Tibial nerve (tissue), 4 donors: Measurements from ENCODE around the gene ASGR2. TPM values are rescaled to one million over a fixed set of nuclear protein-coding genes. Genes with fewer than 3 reads are reported as not detected.
"Not testable (repeated sequence)": the region's sequence is repeated elsewhere in the genome, so short reads cannot be mapped to it uniquely, and the experiment has no call there.

Source experiments
- DNase-seq, 2 donors: peaks; one replicate each; pipeline ENCODE4 v3.0.0-alpha.2; 2019; ENCODE audit warnings: low spot score in 2 of 2
- H3K27ac ChIP-seq, 4 donors: fragments of 200-600 bp; sonication (generic) in 3 of 4; one replicate each; pipeline ENCODE4 v1.5.1; 2017 to 2019; ENCODE audit warnings: mild to moderate bottlenecking in 1 of 4
- H3K27me3 ChIP-seq, 2 donors: fragments of 200-600 bp; sonication (generic) in 1 of 2; one replicate each; pipeline versions ENCODE4 v1.5.1 to v1.6.0; 2017 to 2019
- H3K36me3 ChIP-seq, 3 donors: fragments of 200-600 bp; sonication (generic); one replicate each; pipeline ENCODE4 v1.5.1; 2018 to 2019
- H3K4me1 ChIP-seq, 4 donors: fragments of 200-600 bp; sonication (generic) in 3 of 4; one replicate each; pipeline ENCODE4 v1.5.1; 2017 to 2019
- H3K4me3 ChIP-seq, 4 donors: fragments of 200-600 bp; sonication (generic) in 3 of 4; one replicate each; pipeline ENCODE4 v1.5.1; 2017 to 2019; ENCODE audit warnings: mild to moderate bottlenecking in 1 of 4, moderate library complexity in 1 of 4
- H3K9me3 ChIP-seq, 4 donors: fragments of 200-600 bp; sonication (generic) in 3 of 4; one replicate each; pipeline ENCODE4 v1.5.1; 2017 to 2019
- EP300 ChIP-seq, 2 donors: sonication (generic); formaldehyde crosslinking; IDR thresholded peaks; one replicate each; pipeline ENCODE4 v1.6.1; 2017; ENCODE audit warnings: antibody characterized with exemption in 2 of 2, mild to moderate bottlenecking in 1 of 2
- POLR2A ChIP-seq, 2 donors: fragments of 450-650 bp; IDR thresholded peaks; one replicate each; pipeline ENCODE4 v1.6.1; 2017; ENCODE audit warnings: antibody characterized with exemption in 2 of 2, mild to moderate bottlenecking in 2 of 2, moderate library complexity in 2 of 2
- WGBS, 2 donors: methylation state at CpG; one replicate each; pipeline ENCODE4 v1.1.5; 2018; 5-methylcytosine and 5-hydroxymethylcytosine counted together
- total RNA-seq, 4 donors: library from RNA; depleted of rRNA; stranded (reverse); fragments of >200 nt; gene quantifications; one replicate each; pipeline ENCODE4 v1.1.0, GENCODE V29; 2016
- TF ChIP-seq, protein P1 (sequence below), 5 experiments: fragments of 200-600 bp in 3 of 5; fragments of 450-650 bp in 2 of 5; sonication (generic) in 3 of 5; IDR thresholded peaks; one replicate each; pipeline ENCODE4 v1.5.1; 2016 to 2019; ENCODE audit warnings: antibody characterized with exemption in 5 of 5, mild to moderate bottlenecking in 3 of 5, moderate library complexity in 2 of 5

The ASGR2 gene, protein sequence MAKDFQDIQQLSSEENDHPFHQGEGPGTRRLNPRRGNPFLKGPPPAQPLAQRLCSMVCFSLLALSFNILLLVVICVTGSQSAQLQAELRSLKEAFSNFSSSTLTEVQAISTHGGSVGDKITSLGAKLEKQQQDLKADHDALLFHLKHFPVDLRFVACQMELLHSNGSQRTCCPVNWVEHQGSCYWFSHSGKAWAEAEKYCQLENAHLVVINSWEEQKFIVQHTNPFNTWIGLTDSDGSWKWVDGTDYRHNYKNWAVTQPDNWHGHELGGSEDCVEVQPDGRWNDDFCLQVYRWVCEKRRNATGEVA
- total RNA-seq, result under 1 TPM in 1 of 4 donors, not detected in 3; 0.60 TPM

DNA sequence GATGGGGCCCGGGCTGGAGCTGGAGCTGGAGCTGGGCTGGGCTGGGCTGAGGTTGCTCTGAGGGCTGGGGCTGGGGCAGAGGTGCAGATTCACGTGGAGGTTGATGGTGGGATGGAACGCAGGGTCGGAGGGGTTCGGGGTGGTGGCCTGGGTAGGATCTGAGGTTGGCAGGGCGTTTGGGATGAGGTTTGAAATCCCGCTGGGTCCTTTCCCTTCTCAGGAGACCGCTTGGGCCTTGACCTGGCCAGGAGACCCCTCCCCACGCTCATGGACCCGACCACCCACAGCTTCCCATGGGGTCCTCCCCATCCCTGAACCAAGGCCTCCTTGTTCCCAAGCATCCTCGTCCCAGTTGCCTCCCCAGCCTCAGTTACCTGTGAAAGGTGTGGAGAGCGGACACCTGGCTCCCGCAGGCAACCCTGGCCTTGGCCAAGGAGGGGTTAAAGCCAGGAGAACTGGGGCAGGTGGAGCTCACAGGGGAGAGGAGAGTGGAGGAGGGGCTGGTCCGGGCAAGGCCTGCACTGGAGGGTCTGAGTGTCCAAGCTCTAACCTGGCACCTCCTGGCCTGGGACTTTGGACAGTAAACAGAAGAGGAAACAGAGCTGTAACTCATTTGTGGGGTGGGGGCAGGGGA lies at the start of gene ASGR2:
Gene ASGR2, minus strand, starts transcription at position 582 of the 634 bp plus-strand sequence. CDS start 582 bp downstream, outside the sequence.
- WGBS, 2 donors, result 77 to 83% methylated on average over 14 of the region's 14 CpGs
- H3K4me3 ChIP-seq, result no peak within 1 kb of the TSS
- peak within 1 kb of the TSS in 1 of 4 donors; percentile 60 for H3K27ac ChIP-seq
- DNase-seq, result no peak
- no peaks in the 10 kb centered on the region for H3K36me3 ChIP-seq
- TF ChIP-seq EP300 (IDR thresholded peaks at IDR 0.05) (no peak), POLR2A (IDR thresholded peaks at IDR 0.05) (no peak)
- TF ChIP-seq, protein P1, sequence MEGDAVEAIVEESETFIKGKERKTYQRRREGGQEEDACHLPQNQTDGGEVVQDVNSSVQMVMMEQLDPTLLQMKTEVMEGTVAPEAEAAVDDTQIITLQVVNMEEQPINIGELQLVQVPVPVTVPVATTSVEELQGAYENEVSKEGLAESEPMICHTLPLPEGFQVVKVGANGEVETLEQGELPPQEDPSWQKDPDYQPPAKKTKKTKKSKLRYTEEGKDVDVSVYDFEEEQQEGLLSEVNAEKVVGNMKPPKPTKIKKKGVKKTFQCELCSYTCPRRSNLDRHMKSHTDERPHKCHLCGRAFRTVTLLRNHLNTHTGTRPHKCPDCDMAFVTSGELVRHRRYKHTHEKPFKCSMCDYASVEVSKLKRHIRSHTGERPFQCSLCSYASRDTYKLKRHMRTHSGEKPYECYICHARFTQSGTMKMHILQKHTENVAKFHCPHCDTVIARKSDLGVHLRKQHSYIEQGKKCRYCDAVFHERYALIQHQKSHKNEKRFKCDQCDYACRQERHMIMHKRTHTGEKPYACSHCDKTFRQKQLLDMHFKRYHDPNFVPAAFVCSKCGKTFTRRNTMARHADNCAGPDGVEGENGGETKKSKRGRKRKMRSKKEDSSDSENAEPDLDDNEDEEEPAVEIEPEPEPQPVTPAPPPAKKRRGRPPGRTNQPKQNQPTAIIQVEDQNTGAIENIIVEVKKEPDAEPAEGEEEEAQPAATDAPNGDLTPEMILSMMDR (IDR thresholded peaks at IDR 0.05), result no peak
- H3K27me3 ChIP-seq, result peaks cover 0 to 11% of the 10 kb centered on the region in 2 donors
- H3K9me3 ChIP-seq, result peaks cover 0 to 4% (median 0%) of the 10 kb centered on the region in 4 donors
- H3K4me1 ChIP-seq, result peaks cover 0 to 9% (median 0%) of the 10 kb centered on the region in 4 donors

DNA sequence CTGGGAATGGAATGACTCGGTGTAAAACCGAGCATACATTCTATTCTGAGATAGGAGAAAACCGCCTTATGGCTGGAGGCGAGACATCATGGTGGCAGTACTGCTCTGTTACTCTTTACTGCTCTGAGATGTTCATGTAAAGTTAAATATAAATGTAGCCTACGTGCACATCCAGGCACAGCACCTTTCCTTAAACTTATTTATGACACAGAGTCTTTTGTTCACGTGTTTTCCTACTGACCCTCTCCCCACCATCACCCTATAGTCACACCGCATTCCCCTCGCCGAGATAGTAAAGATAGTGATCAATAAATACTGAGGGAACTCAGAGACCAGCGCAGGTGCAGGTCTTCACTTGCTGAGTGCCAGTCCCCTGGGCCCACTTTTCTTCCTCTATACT lies 44.9 kb upstream of the ASGR2 start:
- 74 to 76% methylated on average over 10 of the region's 10 CpGs for WGBS, 2 donors
- not testable (repeated sequence) for H3K9me3 ChIP-seq, H3K36me3 ChIP-seq, H3K4me1 ChIP-seq, H3K27ac ChIP-seq, H3K4me3 ChIP-seq, DNase-seq
- H3K27me3 ChIP-seq, result peaks cover 0 to 29% of the 10 kb centered on the region in 2 donors

DNA sequence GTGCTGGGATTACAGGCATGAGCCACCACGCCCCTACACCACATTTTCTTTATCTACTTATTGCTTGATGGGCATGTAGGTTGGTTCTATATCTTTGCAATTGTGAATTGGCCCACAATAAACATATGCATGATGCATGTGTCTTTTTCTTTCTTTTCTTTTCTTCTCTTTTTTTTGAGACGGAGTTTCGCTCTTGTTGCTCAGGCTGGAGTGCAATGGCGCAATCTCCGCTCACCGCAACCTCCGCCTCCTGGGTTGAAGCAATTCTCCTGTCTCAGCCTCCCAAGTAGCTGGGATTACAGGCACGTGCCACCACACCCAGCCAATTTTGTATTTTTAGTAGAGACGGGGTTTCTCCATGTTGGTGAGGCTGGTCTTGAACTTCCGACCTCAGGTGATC lies 43.8 kb upstream of the ASGR2 start:
- not testable (repeated sequence) for H3K4me3 ChIP-seq, DNase-seq, H3K9me3 ChIP-seq, H3K36me3 ChIP-seq, H3K27ac ChIP-seq, H3K4me1 ChIP-seq
- 84 to 86% methylated on average over 10 of the region's 10 CpGs for WGBS, 2 donors
- peaks cover 0 to 32% of the 10 kb centered on the region in 2 donors for H3K27me3 ChIP-seq

DNA sequence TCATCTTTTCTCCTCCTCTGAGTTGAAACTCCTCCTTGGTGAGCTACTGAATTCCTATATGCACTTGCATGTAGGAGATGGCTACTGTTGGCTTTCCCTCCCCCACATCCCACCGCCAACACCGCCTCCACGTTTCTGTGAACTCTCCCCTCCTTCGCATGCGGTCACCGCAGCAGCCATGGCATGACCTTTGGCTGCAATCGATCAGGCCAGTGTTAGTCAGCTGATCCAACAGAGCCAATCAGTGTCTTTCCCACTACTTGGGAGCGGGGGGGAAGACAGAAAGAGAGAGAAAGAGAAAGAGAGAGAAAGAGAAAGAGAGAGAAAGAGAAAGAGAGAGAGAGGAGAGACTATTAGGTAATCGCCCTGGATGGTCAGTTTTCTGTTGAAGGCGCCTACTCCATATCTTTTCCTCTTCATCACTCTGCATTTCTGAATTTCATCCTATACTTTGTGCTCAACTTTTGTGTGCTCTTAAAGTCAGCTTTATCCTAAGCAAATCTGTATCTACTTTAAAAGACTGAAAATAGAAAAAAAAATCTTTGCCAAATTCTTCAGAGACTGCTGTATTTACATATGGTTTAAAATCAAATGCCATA lies 41.8 kb upstream of the ASGR2 start:
- no peaks in the 10 kb centered on the region for H3K4me1 ChIP-seq
- H3K27ac ChIP-seq, result no peak overlapping the region
- H3K9me3 ChIP-seq, result no peaks in the 10 kb centered on the region
- no peak for TF ChIP-seq EP300 (IDR thresholded peaks at IDR 0.05)
- no peak for TF ChIP-seq POLR2A (IDR thresholded peaks at IDR 0.05)
- TF ChIP-seq, protein P1 (IDR thresholded peaks at IDR 0.05), result no peak
- no peak for DNase-seq
- peaks cover 0 to 48% of the 10 kb centered on the region in 2 donors for H3K27me3 ChIP-seq
- H3K4me3 ChIP-seq, result no peak overlapping the region
- H3K36me3 ChIP-seq, result no peaks in the 10 kb centered on the region
- 49 to 61% methylated on average over 10 of the region's 10 CpGs for WGBS, 2 donors

DNA sequence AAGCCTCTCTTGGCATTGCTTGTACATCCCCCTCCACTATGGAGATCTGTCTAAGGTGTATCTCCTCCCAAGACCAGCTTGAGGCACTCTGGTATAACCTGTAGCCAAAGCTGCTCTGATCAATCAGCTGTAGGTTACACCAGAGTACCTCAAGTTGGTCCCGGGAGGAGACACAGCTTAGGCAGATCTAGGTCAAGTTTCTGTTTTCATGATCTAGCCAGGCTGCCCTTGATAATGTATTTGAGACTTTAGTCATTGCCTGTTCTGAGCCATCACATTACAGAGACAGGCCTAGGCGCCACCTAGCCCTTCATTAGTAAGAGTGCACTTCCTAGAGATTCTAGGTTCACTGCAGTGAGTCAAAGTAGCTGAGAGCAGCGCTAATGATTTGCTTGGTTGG lies 33.1 kb upstream of the ASGR2 start:
- Histone ChIP-seq H3K9me3 (no peaks in the 10 kb centered on the region), H3K27ac (no peak overlapping the region), H3K4me1 (peaks cover 0 to 5% (median 0%) of the 10 kb centered on the region in 4 donors), H3K36me3 (no peaks in the 10 kb centered on the region), H3K27me3 (peaks cover 0 to 12% of the 10 kb centered on the region in 2 donors), H3K4me3 (no peak overlapping the region)
- no peak for TF ChIP-seq EP300 (IDR thresholded peaks at IDR 0.05)
- no peak for TF ChIP-seq POLR2A (IDR thresholded peaks at IDR 0.05)
- TF ChIP-seq, protein P1 (IDR thresholded peaks at IDR 0.05), result no peak
- 70 to 100% methylated on average over 3 of the region's 3 CpGs for WGBS, 2 donors
- no peak for DNase-seq

DNA sequence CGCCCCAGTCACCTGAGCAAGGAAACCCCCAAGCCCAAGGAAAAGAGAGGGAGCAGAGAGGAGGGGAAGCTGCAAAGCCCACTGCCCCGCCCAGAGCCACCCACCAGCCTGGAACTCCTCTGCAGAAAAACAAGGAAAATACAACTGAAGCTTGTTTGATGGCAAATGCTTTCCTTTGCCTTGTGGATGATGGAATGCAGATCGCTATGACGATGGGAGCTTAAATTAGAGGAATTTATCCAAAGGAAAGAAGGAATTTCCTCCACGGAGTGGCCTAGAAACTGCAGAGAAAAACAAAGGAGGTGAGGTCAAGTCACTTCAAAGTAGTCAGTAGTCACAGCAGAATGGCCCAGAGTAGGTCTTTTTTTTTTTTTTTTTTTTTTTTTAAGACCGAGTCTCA lies 31.5 kb upstream of the ASGR2 start:
- Histone ChIP-seq H3K27ac (no peak overlapping the region), H3K9me3 (no peaks in the 10 kb centered on the region), H3K4me3 (no peak overlapping the region), H3K27me3 (peaks cover 0 to 5% of the 10 kb centered on the region in 2 donors), H3K36me3 (no peaks in the 10 kb centered on the region), H3K4me1 (peaks cover 0 to 5% (median 0%) of the 10 kb centered on the region in 4 donors)
- no peak for TF ChIP-seq POLR2A (IDR thresholded peaks at IDR 0.05)
- no peak for TF ChIP-seq EP300 (IDR thresholded peaks at IDR 0.05)
- TF ChIP-seq, protein P1 (IDR thresholded peaks at IDR 0.05), result no peak
- WGBS, 2 donors, result 21 to 32% methylated on average over 6 of the region's 6 CpGs
- no peak for DNase-seq
